Activated T-cell treated with anti-CD3 and anti-CD28 coated beads, Interleukin-2, amount 50 U/mL, for 72 hours (primary cell): ENCODE data around the gene ZNF24. TPM values are rescaled to one million over a fixed set of nuclear protein-coding genes. Genes with fewer than 3 reads are reported as not detected.

Experiments used
- ATAC-seq, 2 donors: fragments of 150-1000 bp; cut with Tn5 transposase; replicated peaks in 1 of 2; 2 replicates each; pipeline ENCODE4 v1.10.0; 2021; ENCODE audit warnings: moderate library complexity in 2 of 2, mild to moderate bottlenecking in 1 of 2
- DNase-seq, 2 donors: peaks; one replicate each; pipeline ENCODE4 v3.0.0; 2021 to 2022; ENCODE audit warnings: mixed read lengths in 1 of 2
- H3K27ac Mint-ChIP-seq: one replicate; pipeline ENCODE4 v1.8.0; 2022; ENCODE audit warnings: mild to moderate bottlenecking, moderate library complexity, mixed read lengths
- H3K27me3 Mint-ChIP-seq: one replicate; pipeline ENCODE4 v1.8.0; 2022; ENCODE audit warnings: low read depth, mixed read lengths
- H3K36me3 Mint-ChIP-seq, 2 donors: one replicate each; pipeline ENCODE4 v1.8.0; 2022; ENCODE audit warnings: mixed read lengths in 2 of 2, mild to moderate bottlenecking in 1 of 2; ENCODE audit not compliant: insufficient read depth in 2 of 2
- H3K4me1 Mint-ChIP-seq: one replicate; pipeline ENCODE4 v1.8.0; 2022; ENCODE audit warnings: low read depth, mixed read lengths
- H3K4me3 Mint-ChIP-seq, 2 donors: one replicate each; pipeline ENCODE4 v1.8.0; 2022; ENCODE audit warnings: mild to moderate bottlenecking in 2 of 2, mixed read lengths in 2 of 2, moderate library complexity in 2 of 2
- H3K9me3 Mint-ChIP-seq, 2 donors: one replicate each; pipeline ENCODE4 v1.8.0; 2022; ENCODE audit warnings: mixed read lengths in 2 of 2
- total RNA-seq, 2 donors: library from RNA; stranded (reverse); gene quantifications; one replicate each; pipeline ENCODE4 v1.2.3, GENCODE V29; 2022

ZNF24 gene
- total RNA-seq, 2 donors from 2014 or later = 57.4 to 57.8 TPM

DNA sequence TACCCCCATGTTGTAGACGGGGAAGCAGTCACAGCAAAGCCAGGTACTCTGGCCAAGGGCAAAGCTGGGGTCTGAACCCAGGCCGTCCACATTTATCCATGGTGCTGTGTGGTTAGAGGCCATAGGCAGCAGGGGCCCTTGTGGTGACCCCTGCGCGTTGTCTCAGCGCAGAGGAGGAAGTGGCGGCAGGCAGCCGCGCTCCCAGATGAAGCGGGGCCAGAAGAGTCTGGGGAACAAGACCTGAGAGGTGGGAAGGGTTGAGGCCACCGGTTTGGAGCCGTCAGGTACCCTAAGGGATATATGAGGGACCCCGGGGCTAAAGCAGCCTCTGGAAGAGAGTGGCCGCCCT, 32.1 kb upstream of the ZNF24 start:
- H3K9me3 Mint-ChIP-seq = no peaks in the 10 kb centered on the region
- no peak overlapping the region for H3K27ac Mint-ChIP-seq
- peaks cover 23% of the 10 kb centered on the region for H3K27me3 Mint-ChIP-seq
- ATAC-seq = peak; percentile 64 to 70
- H3K4me3 Mint-ChIP-seq = peak overlapping the region; percentile 88 to 89
- peaks cover 27% of the 10 kb centered on the region for H3K4me1 Mint-ChIP-seq
- DNase-seq = peak; percentile 36 to 39
- peaks cover 0 to 1% of the 10 kb centered on the region in 2 donors for H3K36me3 Mint-ChIP-seq

DNA sequence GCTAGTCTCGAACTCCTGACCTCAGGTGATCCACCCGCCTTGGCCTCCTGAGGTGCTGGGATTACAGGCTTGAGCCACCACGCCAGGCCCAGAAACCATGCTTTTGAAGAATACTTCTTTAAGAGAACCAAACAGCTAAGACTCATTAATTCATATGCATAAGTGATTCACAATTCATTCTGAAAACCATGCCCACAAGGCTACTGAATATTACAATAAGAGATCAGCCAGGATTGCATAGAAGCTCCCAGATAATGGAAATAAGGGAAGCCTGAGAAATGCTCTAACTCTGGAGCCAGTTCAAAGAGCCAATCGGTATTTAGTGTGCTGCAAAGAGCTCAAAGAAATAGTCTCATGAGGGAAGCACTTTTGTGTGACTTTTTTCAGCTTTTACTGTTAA, 30.5 kb upstream of the ZNF24 start:
- Mint-ChIP-seq H3K9me3 (no peaks in the 10 kb centered on the region), H3K27me3 (peaks cover 23% of the 10 kb centered on the region), H3K4me3 (no peak overlapping the region), H3K36me3 (peaks cover 0 to 1% of the 10 kb centered on the region in 2 donors), H3K4me1 (peaks cover 27% of the 10 kb centered on the region), H3K27ac (no peak overlapping the region)
- DNase-seq (no peak), ATAC-seq (no peak)

DNA sequence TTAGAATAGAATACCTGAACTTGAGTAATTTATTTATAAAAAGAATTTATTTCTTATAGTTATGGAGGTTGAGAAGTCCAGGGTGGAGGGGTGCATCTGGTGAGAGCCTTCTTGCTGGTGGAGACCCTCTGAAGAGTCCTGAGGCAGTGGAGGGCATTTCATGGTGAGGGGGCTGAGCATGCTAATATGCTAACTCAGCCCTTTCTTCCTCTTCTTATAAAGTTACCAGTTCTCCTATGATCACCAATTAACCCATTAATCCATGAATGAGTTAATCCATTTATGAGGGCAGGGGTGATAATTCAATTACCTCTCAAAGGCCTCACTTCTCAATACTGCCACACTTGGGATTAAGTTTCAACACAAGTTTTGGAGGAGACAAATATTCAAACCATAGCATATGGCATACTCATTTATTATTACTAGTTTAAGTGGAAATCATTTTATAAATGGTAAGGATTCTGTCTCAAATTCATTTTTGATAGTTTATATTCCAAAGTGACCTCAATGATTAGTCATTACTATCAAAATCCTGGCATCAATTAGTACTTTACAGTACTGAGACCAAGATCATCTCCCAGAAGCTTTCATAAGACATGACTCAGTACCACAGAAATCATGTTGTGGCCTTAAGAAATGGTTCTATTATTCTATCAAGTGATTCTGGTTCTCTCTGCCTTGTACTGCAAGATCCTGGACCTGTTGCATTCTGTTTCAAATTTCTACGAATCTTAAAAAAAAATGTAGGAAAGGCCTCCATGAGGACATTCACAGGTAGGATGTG, 27.4 kb upstream of the ZNF24 start:
- Mint-ChIP-seq H3K9me3 (no peaks in the 10 kb centered on the region), H3K27me3 (peaks cover 5% of the 10 kb centered on the region), H3K4me1 (peaks cover 22% of the 10 kb centered on the region), H3K27ac (no peak overlapping the region), H3K4me3 (no peak overlapping the region), H3K36me3 (peaks cover 0 to 1% of the 10 kb centered on the region in 2 donors)
- no peak for DNase-seq
- ATAC-seq = peak; percentile 42 to 59

DNA sequence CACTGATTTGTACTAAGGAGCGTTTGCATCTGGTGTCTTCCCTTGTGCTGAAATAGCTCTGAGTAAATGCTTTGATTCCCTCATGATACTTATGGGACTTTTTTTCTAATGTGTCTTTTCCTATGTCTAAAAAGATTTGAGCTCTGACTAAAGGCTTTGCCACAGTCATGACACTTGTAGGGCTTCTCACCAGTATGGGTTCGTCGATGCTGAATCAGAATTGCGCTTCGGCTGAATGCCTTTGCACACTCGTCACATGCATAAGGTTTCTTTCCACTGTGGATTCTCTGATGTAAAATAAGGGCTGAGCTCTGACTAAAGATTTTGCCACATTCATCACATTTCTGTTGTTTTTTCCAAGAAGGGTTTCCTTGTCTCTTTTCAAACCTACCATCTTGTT, 24.9 kb upstream of the ZNF24 start:
- peaks cover 0 to 3% of the 10 kb centered on the region in 2 donors for H3K9me3 Mint-ChIP-seq
- peaks cover 3% of the 10 kb centered on the region for H3K27me3 Mint-ChIP-seq
- ATAC-seq = no peak
- H3K4me3 Mint-ChIP-seq = no peak overlapping the region
- no peak overlapping the region for H3K27ac Mint-ChIP-seq
- no peaks in the 10 kb centered on the region for H3K36me3 Mint-ChIP-seq
- H3K4me1 Mint-ChIP-seq = peaks cover 15% of the 10 kb centered on the region
- no peak for DNase-seq

DNA sequence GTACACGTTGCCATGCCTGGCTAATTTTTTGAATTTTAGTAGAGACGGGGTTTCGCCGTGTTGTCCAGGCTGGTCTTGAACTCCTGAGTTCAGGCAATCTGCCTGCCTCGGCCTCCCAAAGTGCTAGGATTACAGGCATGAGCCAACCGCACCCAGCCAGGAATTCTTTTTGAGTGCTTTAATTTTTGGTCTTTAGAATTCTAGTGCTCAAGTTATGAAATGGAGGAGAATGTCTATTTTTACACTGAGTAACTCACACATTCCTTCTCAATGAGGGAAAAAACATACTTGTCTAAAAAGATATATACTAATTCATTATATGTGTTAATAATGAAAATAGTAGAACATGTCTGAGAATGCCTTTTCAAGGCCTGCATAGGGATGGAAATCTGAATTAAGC, 24.4 kb upstream of the ZNF24 start:
- Mint-ChIP-seq H3K27me3 (no peaks in the 10 kb centered on the region), H3K4me1 (peaks cover 15% of the 10 kb centered on the region), H3K9me3 (peaks cover 0 to 3% of the 10 kb centered on the region in 2 donors), H3K4me3 (no peak overlapping the region), H3K36me3 (no peaks in the 10 kb centered on the region), H3K27ac (no peak overlapping the region)
- ATAC-seq (no peak), DNase-seq (no peak)

DNA sequence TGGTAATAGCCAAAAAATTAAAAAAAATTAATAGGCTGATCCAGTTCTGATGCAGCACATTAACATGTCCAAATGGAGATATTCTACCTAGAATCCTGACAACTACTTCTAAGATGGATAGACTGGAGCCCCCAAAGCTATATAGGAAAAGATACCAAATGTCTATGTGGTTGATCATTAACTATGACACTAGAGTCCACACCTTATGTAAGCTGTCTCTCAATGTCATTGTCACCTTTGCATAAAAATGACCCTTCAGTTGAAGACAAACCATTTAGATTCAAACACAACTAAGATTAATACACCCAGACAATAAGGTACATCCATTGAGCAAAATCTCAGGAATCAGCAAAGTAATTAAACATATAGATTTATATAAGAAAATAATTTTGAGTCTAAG, 18.3 kb upstream of the ZNF24 start:
- H3K27me3 Mint-ChIP-seq = no peaks in the 10 kb centered on the region
- ATAC-seq (no peak), DNase-seq (no peak)
- H3K4me1 Mint-ChIP-seq = no peaks in the 10 kb centered on the region
- H3K4me3 Mint-ChIP-seq = no peak overlapping the region
- peaks cover 0 to 3% of the 10 kb centered on the region in 2 donors for H3K9me3 Mint-ChIP-seq
- no peak overlapping the region for H3K27ac Mint-ChIP-seq
- no peaks in the 10 kb centered on the region for H3K36me3 Mint-ChIP-seq

DNA sequence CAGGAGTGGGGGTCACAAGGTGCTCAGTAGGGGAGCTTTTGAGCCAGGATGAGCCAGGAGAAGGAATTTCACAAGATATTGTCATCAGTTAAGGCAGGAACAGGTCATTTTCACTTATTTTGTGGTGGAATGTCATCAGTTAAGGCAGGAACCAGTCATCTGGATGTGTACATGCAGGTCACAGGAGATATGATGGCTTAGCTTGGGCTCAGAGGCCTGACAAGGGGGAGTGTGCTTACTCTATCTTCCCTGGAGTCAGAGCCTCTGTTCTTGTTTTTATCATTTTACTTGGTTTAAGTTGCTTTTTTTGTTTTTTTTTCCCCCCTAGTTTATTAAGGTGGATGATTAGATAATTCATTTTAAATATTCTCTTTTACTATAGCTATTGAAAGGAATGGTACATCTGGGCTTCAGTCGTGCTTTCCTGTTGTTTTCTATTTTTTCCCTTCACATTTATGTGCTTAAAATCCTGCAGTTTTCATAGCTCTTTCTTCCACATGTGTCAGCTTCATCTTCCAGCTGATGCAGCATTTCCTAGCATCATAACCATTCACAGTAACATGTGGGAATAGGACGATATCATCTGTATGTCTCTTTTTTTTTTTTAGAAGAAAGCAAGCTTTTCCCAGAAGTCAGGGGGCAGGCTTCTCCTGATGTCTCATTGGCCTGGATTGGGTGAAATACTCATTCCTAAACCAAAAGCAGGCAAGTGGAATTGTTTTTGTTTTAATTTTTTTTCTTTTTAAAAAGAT, 17.5 kb upstream of the ZNF24 start:
- no peak overlapping the region for H3K27ac Mint-ChIP-seq
- H3K27me3 Mint-ChIP-seq = no peaks in the 10 kb centered on the region
- H3K4me1 Mint-ChIP-seq = no peaks in the 10 kb centered on the region
- no peak for ATAC-seq
- no peak for DNase-seq
- H3K9me3 Mint-ChIP-seq = peaks cover 0 to 3% of the 10 kb centered on the region in 2 donors
- H3K36me3 Mint-ChIP-seq = no peaks in the 10 kb centered on the region
- no peak overlapping the region for H3K4me3 Mint-ChIP-seq

DNA sequence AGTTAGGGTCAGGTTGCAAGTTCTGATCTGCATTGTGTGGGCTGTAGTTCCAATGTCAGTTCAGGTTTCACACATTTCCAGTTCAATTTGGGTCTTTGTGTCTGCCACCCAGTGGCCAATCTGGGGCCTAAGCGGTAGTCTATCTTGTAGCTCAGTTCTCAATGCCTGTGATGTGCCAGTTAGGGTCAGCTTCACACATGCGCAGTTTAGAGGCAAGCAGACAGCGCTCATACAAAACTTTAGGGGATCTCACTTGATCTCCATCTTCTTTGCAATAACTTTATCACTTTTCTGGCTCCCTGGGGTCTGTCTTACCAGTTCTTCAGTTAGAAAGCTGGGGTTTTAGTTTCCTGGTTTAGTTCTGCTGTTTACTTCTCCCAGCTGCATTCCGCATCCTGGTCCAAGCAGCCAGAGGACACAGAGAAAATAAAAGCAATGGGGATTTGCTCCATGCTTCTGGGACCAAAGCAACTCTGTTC, 11.0 kb upstream of the ZNF24 start:
- no peak overlapping the region for H3K4me3 Mint-ChIP-seq
- peaks cover 12 to 17% of the 10 kb centered on the region in 2 donors for H3K36me3 Mint-ChIP-seq
- no peaks in the 10 kb centered on the region for H3K27me3 Mint-ChIP-seq
- H3K4me1 Mint-ChIP-seq = peaks cover 5% of the 10 kb centered on the region
- ATAC-seq (peak; percentile 97 to 99), DNase-seq (peak; percentile 56 to 63)
- H3K27ac Mint-ChIP-seq = no peak overlapping the region
- H3K9me3 Mint-ChIP-seq = peaks cover 9 to 11% of the 10 kb centered on the region in 2 donors

DNA sequence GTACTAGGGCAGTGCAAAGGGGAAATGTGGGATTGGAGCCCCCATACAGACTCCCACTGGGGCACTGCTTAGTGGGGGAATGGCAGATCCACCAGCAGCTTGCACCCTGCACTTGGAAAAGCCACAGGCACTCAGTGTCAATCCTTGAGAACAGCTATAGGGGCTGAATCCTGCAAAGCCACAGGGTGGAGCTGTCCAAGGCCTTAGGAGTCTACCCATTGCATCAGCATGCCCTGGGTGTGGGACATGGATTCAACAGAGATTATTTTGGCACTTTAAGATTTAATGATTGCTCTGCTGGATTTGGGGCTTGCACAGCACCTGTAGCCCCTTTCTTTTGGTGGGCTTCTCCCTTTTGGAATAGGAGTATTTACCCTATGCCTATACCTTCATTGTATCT, 8.6 kb upstream of the ZNF24 start:
- no peak overlapping the region for H3K4me3 Mint-ChIP-seq
- H3K27me3 Mint-ChIP-seq = no peaks in the 10 kb centered on the region
- DNase-seq (no peak), ATAC-seq (no peak)
- peaks cover 5% of the 10 kb centered on the region for H3K4me1 Mint-ChIP-seq
- peaks cover 9 to 11% of the 10 kb centered on the region in 2 donors for H3K9me3 Mint-ChIP-seq
- no peak overlapping the region for H3K27ac Mint-ChIP-seq
- peaks cover 12 to 17% of the 10 kb centered on the region in 2 donors for H3K36me3 Mint-ChIP-seq

DNA sequence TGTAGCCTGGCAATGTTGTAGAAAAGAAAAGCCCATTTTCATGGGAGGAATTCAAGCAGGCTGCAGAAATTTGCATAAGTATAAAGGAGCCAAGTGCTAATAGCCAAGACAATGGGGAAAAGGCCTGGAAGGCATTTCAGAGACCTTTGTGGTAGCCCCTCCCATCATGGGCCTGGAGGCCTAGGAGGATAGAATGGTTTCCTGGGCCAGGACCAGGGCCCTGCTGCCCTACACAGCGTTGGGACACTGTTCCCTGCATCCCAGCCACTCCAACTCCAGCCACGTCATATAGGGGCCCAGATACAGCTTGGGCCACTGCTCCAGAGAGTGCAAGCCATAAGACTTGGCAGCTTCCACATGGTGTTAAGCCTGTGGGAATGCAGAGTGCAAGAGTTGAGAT, 8.1 kb upstream of the ZNF24 start:
- H3K27me3 Mint-ChIP-seq = no peaks in the 10 kb centered on the region
- peaks cover 12 to 17% of the 10 kb centered on the region in 2 donors for H3K36me3 Mint-ChIP-seq
- DNase-seq (no peak), ATAC-seq (no peak)
- no peak overlapping the region for H3K27ac Mint-ChIP-seq
- no peak overlapping the region for H3K4me3 Mint-ChIP-seq
- H3K4me1 Mint-ChIP-seq = peaks cover 5% of the 10 kb centered on the region
- peaks cover 9 to 11% of the 10 kb centered on the region in 2 donors for H3K9me3 Mint-ChIP-seq

DNA sequence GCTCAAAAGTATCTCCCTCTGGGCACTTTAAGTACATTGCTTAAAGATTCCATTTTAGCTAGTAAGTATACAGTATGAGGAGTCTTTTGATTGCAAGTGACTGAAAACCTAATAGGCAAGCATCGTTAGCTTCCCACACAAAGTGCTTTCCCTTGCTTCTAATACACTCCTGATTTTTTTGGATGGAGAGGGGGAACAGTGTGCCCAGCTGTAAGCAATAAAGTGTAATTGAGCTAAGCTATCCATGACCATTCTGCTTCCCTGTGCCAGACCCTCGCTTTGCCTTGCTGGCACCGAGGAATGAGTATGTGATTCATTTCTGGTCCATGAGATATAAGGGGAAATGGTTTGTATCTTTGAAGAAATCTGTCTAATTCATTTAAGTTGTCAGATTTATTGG, 3.8 kb upstream of the ZNF24 start:
- peaks cover 9% of the 10 kb centered on the region in 2 donors for H3K9me3 Mint-ChIP-seq
- no peak for DNase-seq
- no peak for ATAC-seq
- H3K4me1 Mint-ChIP-seq = peaks cover 18% of the 10 kb centered on the region
- H3K36me3 Mint-ChIP-seq = peaks cover 14 to 17% of the 10 kb centered on the region in 2 donors
- H3K27me3 Mint-ChIP-seq = no peaks in the 10 kb centered on the region
- H3K27ac Mint-ChIP-seq = no peak overlapping the region
- H3K4me3 Mint-ChIP-seq = no peak overlapping the region

DNA sequence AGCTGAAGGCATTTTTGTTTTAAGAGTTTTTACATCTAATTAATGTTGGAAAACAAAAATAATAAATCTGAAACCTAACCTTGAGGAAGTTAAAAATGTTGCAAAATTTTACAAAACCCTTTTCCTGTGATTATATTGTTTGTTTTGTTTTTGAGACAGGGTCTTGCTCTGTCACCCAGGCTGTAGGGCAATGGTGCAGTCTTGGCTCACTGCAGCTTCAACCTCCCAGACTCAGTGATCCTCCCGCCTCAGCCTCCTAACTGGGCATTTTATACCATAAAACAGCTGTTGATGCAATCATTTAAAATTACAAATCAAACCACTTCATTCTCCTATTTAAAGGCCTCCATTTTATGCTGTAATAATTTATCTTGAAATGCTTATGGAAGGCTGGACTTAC, 1.7 kb upstream of the ZNF24 start:
- ATAC-seq = no peak
- Mint-ChIP-seq H3K4me3 (peak overlapping the region in 1 of 2 donors; percentile 31), H3K9me3 (no peaks in the 10 kb centered on the region), H3K27me3 (no peaks in the 10 kb centered on the region), H3K27ac (peak overlapping the region; percentile 33), H3K36me3 (peaks cover 2 to 3% of the 10 kb centered on the region in 2 donors), H3K4me1 (peaks cover 31% of the 10 kb centered on the region)
- no peak for DNase-seq

DNA sequence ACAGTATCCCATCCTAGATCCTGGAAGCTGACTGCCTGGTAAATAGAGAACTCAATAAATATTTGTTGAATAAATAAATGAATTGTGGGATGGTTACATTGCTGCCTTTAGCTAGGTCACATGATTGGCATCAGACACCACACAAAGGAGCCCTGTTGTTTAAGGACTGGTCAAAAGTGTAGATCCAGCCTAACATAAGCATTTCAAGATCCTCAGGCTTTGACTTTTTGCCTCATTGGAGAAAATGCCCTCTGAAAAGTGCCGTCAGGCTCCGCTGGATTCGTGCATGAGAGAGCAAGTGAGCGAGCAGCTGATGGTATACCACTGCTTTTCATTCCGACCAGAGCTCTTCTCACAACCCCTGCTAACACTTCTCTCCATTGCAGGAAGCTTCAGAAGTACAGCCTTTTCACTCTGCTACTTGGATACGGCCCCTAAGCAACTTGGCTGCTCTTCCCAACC, 1.3 kb upstream of the ZNF24 start:
- H3K4me3 Mint-ChIP-seq = peak overlapping the region; percentile 88 to 94
- peak overlapping the region; percentile 83 for H3K27ac Mint-ChIP-seq
- peaks cover 2 to 5% of the 10 kb centered on the region in 2 donors for H3K36me3 Mint-ChIP-seq
- no peak for ATAC-seq
- peaks cover 32% of the 10 kb centered on the region for H3K4me1 Mint-ChIP-seq
- H3K9me3 Mint-ChIP-seq = no peaks in the 10 kb centered on the region
- DNase-seq = no peak
- H3K27me3 Mint-ChIP-seq = no peaks in the 10 kb centered on the region
